ENCODE data around the gene RIBC2.
A peak's percentile ranks its signal among the peaks of the same experiment; 100 is the strongest.
"Not testable (repeated sequence)": the region's sequence is repeated elsewhere in the genome, so short reads cannot be mapped to it uniquely, and the experiment has no call there.

The RIBC2 gene

DNA sequence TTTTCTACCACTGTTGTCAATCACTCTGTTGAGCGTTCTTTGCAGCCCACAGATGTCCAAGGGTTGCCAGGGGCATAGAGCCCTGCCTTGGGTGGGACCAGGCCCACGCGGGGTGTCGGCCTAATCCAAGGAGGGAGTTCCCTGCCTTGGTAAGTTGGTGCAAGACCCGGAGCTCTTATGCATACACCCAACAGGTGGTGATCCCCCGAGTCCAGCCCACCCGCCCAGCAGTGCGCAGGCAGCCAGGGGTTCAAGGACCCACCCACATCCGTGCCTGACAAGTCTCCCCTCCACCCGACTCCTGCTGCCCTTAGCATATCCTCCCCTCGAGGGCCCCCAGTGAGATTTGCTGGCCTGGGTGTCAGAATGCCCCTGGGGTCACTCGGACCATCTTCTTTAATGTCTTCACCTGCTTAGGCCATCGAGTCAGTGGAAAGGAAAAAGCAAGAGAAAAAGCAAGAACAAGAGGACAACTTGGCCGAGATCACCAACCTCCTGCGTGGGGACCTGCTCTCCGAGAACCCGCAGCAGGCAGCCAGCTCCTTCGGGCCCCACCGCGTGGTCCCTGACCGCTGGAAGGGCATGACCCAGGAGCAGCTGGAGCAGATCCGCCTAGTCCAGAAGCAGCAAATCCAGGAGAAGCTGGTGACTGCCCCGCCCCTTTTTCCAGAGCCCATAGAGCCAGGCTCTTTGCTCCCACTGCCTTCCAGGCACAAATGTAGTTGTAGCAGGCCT is 12.2 kb downstream of the RIBC2 start:
- peak; percentile 9 for DNase-seq

DNA sequence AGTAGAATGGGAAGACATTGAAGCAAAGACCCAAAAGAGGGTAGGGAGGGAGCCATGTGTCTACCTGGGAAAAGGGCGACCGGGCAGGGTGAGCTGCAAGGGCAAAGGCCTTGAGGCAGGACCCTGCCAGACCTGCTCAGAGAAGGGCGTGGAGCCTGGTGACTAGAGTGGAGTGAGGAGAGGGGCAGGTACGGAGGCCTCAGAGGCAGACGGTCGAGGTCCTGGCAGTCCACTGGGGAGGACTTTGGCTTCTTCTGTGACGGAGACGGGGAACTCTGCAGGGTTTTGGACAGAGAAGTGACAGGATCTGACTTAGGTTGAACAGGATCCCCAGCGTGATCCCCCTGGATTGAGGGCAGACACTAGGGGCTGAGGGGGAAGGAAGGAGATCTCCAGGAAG is 12.9 kb downstream of the RIBC2 start:
- DNase-seq, result no peak

DNA sequence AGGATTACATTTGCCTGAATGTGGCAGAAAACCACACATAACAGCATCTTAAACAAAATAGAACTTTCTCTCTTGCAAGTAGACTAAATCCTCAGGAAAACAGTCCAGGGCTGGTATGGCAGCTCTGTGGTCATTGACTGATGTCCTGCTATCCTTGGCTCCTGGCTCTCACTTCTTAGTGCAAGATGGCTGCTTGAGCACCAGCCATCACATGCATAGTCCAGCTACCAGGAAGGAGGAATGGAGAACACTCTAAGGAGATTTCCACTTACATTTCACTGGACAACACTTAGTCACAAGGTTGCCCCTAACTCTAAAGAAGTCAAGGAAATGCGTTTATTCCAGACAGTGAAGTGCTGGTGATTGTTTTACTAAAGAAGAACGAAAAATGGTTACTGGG is 13.6 kb downstream of the RIBC2 start:
- DNase-seq, result no peak

GRCh38 chr22:45428391-45429385 is 15.2 kb downstream of the RIBC2 start:
- peak; percentile 13 for DNase-seq

GRCh38 chr22:45429424-45429823 is 15.9 kb downstream of the RIBC2 start:
- peak; percentile 5 for DNase-seq

DNA sequence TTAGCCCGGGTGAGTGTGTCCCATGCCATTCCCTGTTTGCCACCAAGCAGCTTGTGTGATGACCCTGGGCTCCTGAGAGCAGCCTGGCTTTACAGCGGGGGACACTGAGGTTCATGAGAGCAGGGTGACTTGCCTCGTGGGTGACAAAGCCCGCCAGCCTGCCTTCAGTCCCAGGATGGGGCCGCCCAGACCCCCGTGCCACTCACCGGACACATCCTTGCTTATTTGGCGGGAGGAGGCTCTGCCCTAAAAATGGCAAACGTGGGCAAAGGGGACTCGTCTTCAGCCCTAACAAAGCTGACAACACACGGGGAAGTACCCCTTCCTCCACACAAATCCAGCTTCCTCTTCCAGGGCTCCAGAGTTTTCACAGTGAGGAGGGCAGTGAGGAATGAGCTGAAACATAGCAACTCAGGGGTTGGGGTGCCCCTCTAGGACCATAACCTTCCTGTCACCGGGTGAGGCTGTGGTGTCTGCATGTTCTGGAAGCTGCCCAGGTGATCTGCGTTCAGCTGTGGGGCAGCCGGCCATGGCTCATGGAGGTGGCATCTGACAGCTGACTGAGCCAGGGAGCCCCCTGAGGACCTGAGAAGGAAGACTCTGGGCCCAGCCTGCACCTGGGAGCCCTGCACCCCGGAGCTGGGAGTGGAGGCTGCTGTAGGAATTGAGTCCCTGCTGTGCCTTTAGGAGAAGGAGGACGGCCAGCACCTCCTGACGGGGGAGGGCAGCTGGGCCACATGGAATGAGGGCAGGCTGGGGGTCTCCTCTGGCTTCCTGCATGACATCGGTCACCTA is 16.7 kb downstream of the RIBC2 start:
- no peak for DNase-seq

- no peak for DNase-seq
Measured at GRCh38 chr22:45430871-45431270, 17.4 kb downstream of the RIBC2 start.

DNA sequence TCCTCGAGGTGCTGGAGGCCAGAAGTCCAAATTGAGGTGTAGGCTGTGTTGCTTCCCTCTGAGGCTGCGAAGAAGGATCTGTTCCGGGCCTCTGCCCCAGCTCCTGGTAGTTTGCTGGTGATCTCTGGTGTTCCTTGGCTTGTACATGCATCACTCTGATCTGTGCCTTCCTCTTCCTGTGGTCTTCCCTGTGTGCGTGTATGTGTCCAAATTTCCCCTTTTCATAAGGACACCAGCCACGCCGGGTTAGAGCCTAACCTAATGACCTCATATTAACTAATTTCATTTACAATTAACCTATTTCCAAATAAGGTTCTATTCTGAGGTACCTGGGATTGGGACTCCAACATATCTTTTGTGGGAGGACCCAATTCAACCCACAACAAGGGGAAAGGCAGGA is 21.5 kb downstream of the RIBC2 start:
- no peak for DNase-seq

DNA sequence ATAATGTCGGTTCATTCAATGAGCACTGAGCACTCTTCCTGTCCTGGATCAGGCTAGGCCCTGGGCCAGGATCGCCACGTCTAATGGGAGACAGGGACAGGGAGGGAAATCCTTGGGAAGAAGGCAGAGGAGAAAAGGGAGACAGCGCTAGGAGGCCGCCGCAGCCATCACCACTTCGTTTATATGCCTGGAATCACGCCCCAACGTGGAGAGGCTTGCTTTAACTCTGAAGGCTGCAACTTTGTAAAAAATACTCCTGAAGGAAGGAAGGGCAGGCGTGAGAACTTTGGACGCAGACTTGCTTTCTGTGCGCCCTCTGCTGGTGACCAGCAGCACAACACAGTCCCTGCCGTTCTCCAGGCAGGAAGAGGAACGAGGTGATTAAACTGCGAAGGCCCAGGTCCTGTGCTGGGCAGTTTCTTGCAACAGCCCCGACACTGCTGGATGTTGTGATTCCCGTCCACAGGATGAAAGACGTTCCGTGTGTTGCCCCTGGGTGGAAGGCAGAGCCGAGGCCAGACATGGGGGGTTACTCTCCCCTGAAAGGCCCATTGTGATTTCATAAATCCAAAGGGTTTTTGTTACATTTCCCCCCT is 22.1 kb downstream of the RIBC2 start:
- DNase-seq, result peak; percentile 84

GRCh38 chr22:45436871-45437517 is 23.5 kb downstream of the RIBC2 start:
- DNase-seq, result peak; percentile 54

DNA sequence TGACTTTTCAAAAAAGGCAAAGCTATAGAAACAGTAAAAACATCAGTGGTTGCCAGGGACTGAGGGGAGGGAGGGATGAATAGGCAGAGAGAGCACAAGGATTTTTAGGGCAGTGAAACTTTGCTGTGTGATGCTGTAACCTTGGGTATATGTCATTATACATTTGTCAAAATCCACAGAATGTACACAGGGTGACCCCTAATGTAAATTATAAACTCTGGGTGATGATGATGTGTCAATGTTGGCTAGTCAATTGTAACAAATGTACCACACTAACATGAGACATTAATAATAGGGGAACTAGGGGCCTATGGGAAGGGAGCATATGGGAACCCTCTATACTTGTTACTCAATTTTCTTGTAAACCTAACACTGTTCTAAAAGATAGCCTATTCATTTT is 24.8 kb downstream of the RIBC2 start:
- DNase-seq, result no peak

DNA sequence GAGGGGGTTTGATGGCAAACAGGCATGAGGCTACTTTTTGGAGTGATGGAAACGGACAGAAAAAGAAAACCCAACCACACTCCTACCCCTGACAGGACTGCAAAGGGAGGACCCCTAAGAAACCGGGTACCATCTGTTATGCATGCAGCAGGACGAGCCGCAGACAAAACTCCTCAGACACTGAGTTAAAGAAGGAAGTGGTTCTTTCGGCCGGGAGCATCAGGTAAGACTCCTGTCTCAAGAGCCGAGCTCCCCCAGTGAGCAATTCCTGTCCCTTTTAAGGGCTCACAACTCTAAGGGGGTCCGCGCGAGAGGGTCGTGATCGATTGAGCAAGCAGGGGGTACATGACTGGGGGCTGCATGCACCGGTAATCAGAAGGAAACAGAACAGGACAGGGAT is 27.2 kb downstream of the RIBC2 start:
- not testable (repeated sequence) for DNase-seq

GRCh38 chr22:45441138-45441537 is 27.6 kb downstream of the RIBC2 start:
- DNase-seq, result peak; percentile 38

GRCh38 chr22:45442116-45442515 is 28.6 kb downstream of the RIBC2 start:
- no peak for DNase-seq

DNA sequence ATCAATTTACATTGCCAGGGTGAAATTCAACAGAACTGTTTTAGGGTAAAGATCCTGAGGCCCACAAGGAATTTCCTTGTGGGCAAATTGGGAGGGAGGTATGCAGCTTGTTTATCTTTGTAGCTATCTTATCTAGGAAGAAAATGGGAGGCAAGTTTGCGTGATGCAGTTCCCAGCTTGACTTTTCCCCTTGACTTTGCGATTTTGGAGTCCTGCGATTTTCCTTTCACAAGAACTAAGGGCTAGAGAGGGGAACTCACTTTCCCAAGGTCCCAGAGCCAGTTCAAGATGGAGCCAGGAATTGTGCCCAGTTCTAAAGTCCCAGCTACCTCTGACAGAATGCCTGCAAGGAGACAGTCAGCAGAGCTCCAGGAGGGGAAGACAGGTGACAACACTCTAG is 30.7 kb downstream of the RIBC2 start:
- no peak for DNase-seq

DNA sequence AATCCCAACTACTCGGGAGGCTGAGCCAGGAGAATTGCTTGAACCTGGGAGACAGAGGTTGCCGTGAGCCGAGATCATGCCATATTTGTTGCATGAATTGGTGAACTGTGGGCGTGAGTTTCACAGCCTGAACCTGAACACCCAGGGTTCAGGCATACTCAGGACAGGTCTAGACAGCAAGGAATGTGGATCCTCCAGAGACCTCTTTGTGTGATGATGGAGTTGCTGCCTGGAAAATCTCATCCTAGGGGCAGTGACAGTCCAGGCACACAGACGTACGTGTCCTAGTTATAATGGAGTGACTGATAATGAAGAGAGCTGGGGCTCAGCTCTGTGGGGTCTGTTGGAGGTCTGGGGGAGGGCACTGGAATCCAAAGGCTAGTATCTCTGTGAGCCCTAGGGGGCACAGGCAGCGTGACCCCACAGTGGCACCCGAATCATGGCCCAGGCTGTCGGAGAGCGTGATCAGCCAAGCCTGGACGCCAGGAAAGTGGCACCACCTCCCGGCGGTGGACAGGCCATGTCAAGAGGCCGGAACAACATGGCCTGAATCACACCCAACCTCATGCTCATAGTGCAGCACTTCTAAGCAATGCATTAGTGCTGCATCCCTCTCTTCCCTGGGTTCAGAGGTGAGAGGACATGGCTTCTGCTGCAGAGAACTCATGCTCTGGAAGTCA is 31.7 kb downstream of the RIBC2 start:
- no peak for DNase-seq

DNA sequence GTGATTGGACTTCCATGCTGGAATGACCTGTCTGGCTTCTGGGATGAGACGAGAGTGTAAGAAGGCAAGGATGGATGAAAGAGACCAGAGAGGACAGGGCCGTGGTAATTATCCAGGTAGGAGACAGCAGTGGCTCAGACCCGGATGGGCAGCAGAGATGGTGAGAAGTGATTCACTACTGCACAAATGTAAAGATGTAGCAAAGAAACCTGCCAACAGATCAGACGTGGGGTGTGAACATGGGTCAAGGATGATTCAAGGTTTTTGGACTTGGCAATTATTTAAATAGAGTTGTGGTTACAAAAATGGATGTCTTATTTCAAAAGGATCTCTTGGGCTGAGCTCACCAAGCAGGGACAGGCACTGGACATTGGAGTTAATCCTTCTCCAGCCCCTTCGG is 32.7 kb downstream of the RIBC2 start:
- DNase-seq, result no peak

DNA sequence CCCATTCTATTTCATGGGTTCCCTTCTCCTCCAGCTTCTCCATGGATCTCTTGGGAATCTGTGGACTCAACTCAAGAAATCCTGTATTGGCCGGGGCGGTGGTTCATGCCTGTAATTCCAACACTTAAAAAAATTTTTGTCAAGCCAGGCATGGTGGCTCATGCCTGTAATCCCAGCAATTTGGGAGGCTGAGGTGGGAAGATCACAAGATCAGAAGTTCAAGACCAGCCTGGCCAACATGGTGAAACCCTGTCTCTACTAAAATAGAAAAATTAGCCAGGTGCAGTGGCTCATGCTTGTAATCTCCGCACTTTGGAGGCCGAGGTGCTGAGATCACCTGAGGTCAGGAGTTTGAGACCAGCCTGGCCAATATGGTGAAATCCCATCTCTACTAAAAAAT is 34.1 kb downstream of the RIBC2 start:
- not testable (repeated sequence) for DNase-seq

GRCh38 chr22:45448431-45448830 is 34.9 kb downstream of the RIBC2 start:
- no peak for DNase-seq

DNA sequence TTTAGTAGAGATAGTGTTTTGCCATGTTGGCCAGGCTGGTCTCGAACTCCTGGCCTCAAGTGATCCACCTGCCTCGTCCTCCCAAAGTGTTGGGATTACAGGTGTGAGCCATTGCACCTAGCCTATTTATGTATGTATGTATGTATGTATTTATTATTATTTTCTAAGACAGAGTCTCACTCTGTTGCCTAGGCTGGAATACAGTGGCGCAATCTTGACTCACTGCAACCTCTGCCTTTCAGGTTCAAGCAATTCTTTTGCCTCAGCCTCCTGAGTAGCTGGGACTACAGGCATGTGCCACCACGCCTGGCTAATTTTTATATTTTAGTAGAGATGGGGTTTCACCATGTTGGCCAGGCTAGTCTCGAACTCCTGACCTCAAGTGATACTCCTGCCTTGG is 35.9 kb downstream of the RIBC2 start:
- not testable (repeated sequence) for DNase-seq

DNA sequence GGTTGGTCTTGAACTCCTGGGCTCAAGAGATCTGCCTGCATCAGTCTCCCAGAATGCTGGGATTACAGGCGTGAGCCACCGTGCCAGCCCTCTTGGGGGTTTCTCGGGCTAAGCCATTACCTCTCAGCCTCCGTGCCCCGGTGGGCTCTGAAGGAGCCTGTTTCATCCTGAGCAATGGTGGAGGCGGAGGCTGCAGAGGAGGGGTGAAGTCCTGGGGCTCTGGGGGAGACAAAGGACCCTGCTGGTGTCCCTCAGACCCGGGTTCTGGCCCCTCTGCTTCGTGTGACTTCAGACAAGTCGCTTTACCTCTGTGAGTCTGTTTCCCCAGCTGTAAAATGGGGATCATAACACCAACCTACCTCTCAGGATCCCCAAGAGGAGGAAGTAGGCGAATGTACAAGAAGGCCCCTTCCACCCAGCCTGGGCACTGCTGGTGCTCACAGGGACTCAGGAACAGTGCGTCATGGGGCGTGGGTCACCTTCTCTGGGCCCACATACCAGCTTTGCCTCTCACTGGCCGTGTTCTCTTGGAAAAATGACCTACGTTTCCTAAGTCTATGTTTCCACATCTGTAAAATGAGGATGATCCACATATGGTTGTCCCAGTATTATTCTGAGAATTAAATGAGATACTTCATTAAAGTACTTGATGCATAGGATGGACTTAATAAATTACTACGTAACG is 36.8 kb downstream of the RIBC2 start:
- no peak for DNase-seq

Measured in activated T-cell treated with anti-CD3 and anti-CD28 coated beads, Interleukin-2, amount 50 U/mL, for 1 hour (primary cell).